HepG2 (cell line): ENCODE results near the gene KCNJ6. TPM values are rescaled to one million over a fixed set of nuclear protein-coding genes. Genes with fewer than 3 reads are reported as not detected.

ENCODE experiments used
- ATAC-seq: fragments of 200-7000 bp; cut with Tn5 transposase; 3 replicates; pipeline ENCODE4 v1.9.1; 2020; ENCODE audit warnings: mild to moderate bottlenecking, moderate library complexity
- BruUV-seq: library from RNA; stranded (reverse); fragments of 400-500 nt; replicated peaks from 2 replicates; lab custom pipeline; 2021; lab: Mats Ljungman, UMichigan
- CTCF ChIA-PET: fragments of 300-600 bp; formaldehyde crosslinking; extraction: SDS; loops from one replicate; lab custom pipeline; 2021; ENCODE audit warnings: low total read pairs, inconsistent platforms, low intra/inter-chr PET ratio; lab: Yijun Ruan, JAX
- POLR2A ChIA-PET: fragments of 350-600 bp; sonication (Branson Sonifier 250); formaldehyde crosslinking; loops from one replicate; lab custom pipeline; 2020; ENCODE audit warnings: antibody characterized with exemption, inconsistent platforms; lab: Yijun Ruan, JAX
- DNase-seq: peaks from one replicate; pipeline ENCODE4 v3.0.0-alpha.2; 2015; ENCODE audit warnings: low spot score
- FAIRE-seq: peaks from 3 replicates; lab custom pipeline; 2011; peaks lifted over from hg19 to GRCh38; lab: Jason Lieb, UNC
- H2AFZ ChIP-seq: one replicate; pipeline ENCODE4 v1.6.1; 2011; ENCODE audit warnings: low read length, inconsistent platforms
- H3K27ac ChIP-seq: fragments of 300-600 bp; 3 replicates; pipeline ENCODE4 v1.8.0; 2011; ENCODE audit warnings: mixed run types, mild to moderate bottlenecking, mixed read lengths, low read length, inconsistent platforms; ENCODE audit not compliant: insufficient read depth; ENCODE audit errors: extremely low read length
- H3K27me3 ChIP-seq, 2 experiments: fragments of 200-600 bp in 1 of 2; 2 replicates in 1 of 2; 3 replicates in 1 of 2; pipeline versions ENCODE4 v1.6.0 to v1.8.0; 2011; ENCODE audit warnings: low read length in 2 of 2, mild to moderate bottlenecking in 2 of 2, moderate library complexity in 2 of 2, inconsistent platforms in 1 of 2; ENCODE audit not compliant: insufficient read depth in 2 of 2, control insufficient read depth in 1 of 2
- H3K36me3 ChIP-seq, 2 experiments: fragments of 200-600 bp in 1 of 2; replicated peaks in 1 of 2; 2 replicates in 1 of 2; 3 replicates in 1 of 2; pipeline versions ENCODE4 v1.5.1 to v1.8.0; 2011; ENCODE audit warnings: low read length in 2 of 2, inconsistent platforms in 1 of 2; ENCODE audit not compliant: insufficient read depth in 2 of 2, control insufficient read depth in 1 of 2
- H3K4me1 ChIP-seq: 2 replicates; pipeline ENCODE4 v1.5.1; 2012; ENCODE audit warnings: low read length, inconsistent platforms; ENCODE audit not compliant: insufficient read depth
- H3K4me2 ChIP-seq: 2 replicates; pipeline ENCODE4 v1.6.0; 2011; ENCODE audit warnings: low read depth, low read length, inconsistent platforms
- H3K4me3 ChIP-seq, 3 experiments: fragments of 200-600 bp in 1 of 3; sonication (generic), shearing (Covaris generic) in 1 of 3; replicated peaks in 1 of 3; 2 replicates each; pipeline ENCODE4 v1.5.1; 2011 to 2016; ENCODE audit warnings: low read length in 3 of 3, inconsistent platforms in 2 of 3, low read depth in 2 of 3, mild to moderate bottlenecking in 2 of 3, control low read depth in 1 of 3, mixed read lengths in 1 of 3; ENCODE audit not compliant: insufficient read depth in 1 of 3
- H3K79me2 ChIP-seq: one replicate; pipeline ENCODE4 v1.6.1; 2011; ENCODE audit warnings: low read length, inconsistent platforms; ENCODE audit not compliant: insufficient read depth
- H3K9ac ChIP-seq: 2 replicates; pipeline ENCODE4 v1.6.0; 2011; ENCODE audit warnings: mild to moderate bottlenecking, low read depth, low read length, inconsistent platforms; ENCODE audit not compliant: insufficient read depth
- H3K9me3 ChIP-seq: 2 replicates; pipeline ENCODE4 v1.5.1; 2012; ENCODE audit warnings: mild to moderate bottlenecking, low read length
- H4K20me1 ChIP-seq: 2 replicates; pipeline ENCODE4 v1.6.0; 2011; ENCODE audit warnings: inconsistent platforms, mild to moderate bottlenecking, low read length, moderate library complexity; ENCODE audit not compliant: insufficient read depth
- IRF2 ChIP-seq: IDR thresholded peaks from 2 replicates; pipeline ENCODE4 v1.6.1; 2018; ENCODE audit warnings: missing genetic modification reagents, missing compliant biosample characterization
- JUND ChIP-seq: sonication (generic); formaldehyde crosslinking; IDR thresholded peaks from 2 replicates; pipeline ENCODE4 v1.8.0; 2022; ENCODE audit warnings: mild to moderate bottlenecking, missing genetic modification reagents
- YEATS2 ChIP-seq: sonication (generic); formaldehyde crosslinking; IDR thresholded peaks from 2 replicates; pipeline ENCODE4 v1.4.0; 2020; ENCODE audit warnings: missing genetic modification reagents, borderline replicate concordance
- ZBTB40 ChIP-seq, 2 experiments: fragments of 450-650 bp in 1 of 2; sonication (generic) in 1 of 2; formaldehyde crosslinking in 1 of 2; IDR thresholded peaks; 2 replicates each; pipeline versions ENCODE4 v1.6.1 to v1.8.0; 2016 to 2022; ENCODE audit warnings: antibody characterized with exemption in 1 of 2, mild to moderate bottlenecking in 1 of 2, missing genetic modification reagents in 1 of 2
- ZNF101 ChIP-seq: sonication (generic); formaldehyde crosslinking; IDR thresholded peaks from 2 replicates; pipeline ENCODE4 v1.4.0; 2020; ENCODE audit warnings: mild to moderate bottlenecking, low read depth, missing genetic modification reagents, borderline replicate concordance
- ZNF382 ChIP-seq: sonication (generic); formaldehyde crosslinking; IDR thresholded peaks from 2 replicates; pipeline ENCODE4 v1.5.0; 2020; ENCODE audit warnings: missing genetic modification reagents, mild to moderate bottlenecking, borderline replicate concordance
- ZNF800 ChIP-seq: sonication (generic); formaldehyde crosslinking; IDR thresholded peaks from 2 replicates; pipeline ENCODE4 v1.4.0; 2020; ENCODE audit warnings: missing genetic modification reagents
- ZNF879 ChIP-seq: sonication (generic); formaldehyde crosslinking; IDR thresholded peaks from 2 replicates; pipeline ENCODE4 v1.8.1; 2023; ENCODE audit warnings: missing genetic modification reagents
- WGBS: methylation state at CpG from one replicate; pipeline ENCODE4 v1.1.6; 2017; ENCODE audit warnings: low lambda C conversion rate; 5-methylcytosine and 5-hydroxymethylcytosine counted together
- in situ Hi-C: cut with HindIII; loops from 2 replicates; pipeline ENCODE4 v1.10.0; 2017; ENCODE audit warnings: low pct_unique_long_range_greater_than_20kb; ENCODE audit not compliant: extremely low pct_ligation_motif_present
- intact Hi-C: fragments of 100-400 bp; cut with micrococcal nuclease; formaldehyde crosslinking; loops from one replicate; pipeline ENCODE4 v1.10.0; 2022; ENCODE audit not compliant: unreplicated experiment
- polyA plus RNA-seq, 8 experiments: library from polyadenylated mRNA; depleted of rRNA in 3 of 8; stranded (reverse) in 7 of 8; unstranded in 1 of 8; fragments of >200 nt; fragmentation: Illumina TruSeq in 4 of 8; extraction: Trizol in 4 of 8; gene quantifications; 2 replicates each; pipeline versions ENCODE4 v1.2.1 to v1.2.3, GENCODE V29; 2011 to 2016; ENCODE audit warnings: low read depth in 4 of 8, missing spikeins in 1 of 8, mixed read lengths in 1 of 8; ENCODE audit not compliant: insufficient read depth in 1 of 8
- total RNA-seq, 5 experiments: library from RNA; depleted of rRNA; stranded (reverse); fragments of >200 nt; fragmentation: Illumina TruSeq; extraction: Trizol; gene quantifications; 2 replicates each; pipeline ENCODE4 v1.2.3, GENCODE V29; 2016; ENCODE audit warnings: low read depth in 1 of 5
- TF ChIP-seq, protein P1 (sequence below): sonication (generic); formaldehyde crosslinking; IDR thresholded peaks from 2 replicates; pipeline ENCODE4 v1.5.1; 2020; ENCODE audit warnings: missing genetic modification reagents, mild to moderate bottlenecking, borderline replicate concordance

Gene KCNJ6
- total and polyA plus RNA-seq, 2 of the 13 experiments (the other 11 are each of a cell fraction or from before 2014, with no cell fraction given) = not detected

DNA sequence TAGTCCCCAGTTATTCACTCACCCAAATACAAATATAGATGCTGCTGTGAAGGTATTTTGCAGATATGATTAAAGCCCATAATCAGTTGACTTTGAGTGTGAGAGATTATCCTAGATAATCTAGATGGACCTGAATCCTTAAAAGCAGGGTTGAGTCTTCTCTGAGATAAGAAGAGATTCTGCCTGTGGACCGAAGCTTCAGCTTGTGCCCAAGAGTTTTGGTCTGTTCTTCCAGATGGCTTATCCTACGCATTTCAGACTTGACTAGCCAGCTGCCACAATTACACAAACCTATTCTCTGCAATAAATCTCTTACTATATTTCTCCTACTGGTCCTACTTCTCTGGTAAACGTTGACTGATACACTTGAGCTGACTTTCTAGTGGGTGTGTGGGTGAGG, 145.1 kb downstream of the KCNJ6 start:
- FAIRE-seq = no peak
- in situ Hi-C loops (no loop called here), intact Hi-C loops (no loop called here)
- no peaks in the 10 kb centered on the region for H4K20me1 ChIP-seq
- WGBS = 0% methylated on average over 3 of the region's 3 CpGs
- no peak overlapping the region for H3K4me3 ChIP-seq
- TF ChIP-seq ZNF800 (CRISPR knock-in tag) (no peak), JUND (CRISPR knock-in tag) (no peak), ZBTB40 (IDR thresholded peaks at IDR 0.05) (no peak), ZBTB40 (CRISPR knock-in tag; IDR thresholded peaks at IDR 0.05) (no peak), YEATS2 (no peak), ZNF382 (CRISPR knock-in tag) (no peak), ZNF101 (no peak), IRF2 (CRISPR knock-in tag) (no peak), ZNF879 (CRISPR knock-in tag) (no peak)
- TF ChIP-seq, protein P1, sequence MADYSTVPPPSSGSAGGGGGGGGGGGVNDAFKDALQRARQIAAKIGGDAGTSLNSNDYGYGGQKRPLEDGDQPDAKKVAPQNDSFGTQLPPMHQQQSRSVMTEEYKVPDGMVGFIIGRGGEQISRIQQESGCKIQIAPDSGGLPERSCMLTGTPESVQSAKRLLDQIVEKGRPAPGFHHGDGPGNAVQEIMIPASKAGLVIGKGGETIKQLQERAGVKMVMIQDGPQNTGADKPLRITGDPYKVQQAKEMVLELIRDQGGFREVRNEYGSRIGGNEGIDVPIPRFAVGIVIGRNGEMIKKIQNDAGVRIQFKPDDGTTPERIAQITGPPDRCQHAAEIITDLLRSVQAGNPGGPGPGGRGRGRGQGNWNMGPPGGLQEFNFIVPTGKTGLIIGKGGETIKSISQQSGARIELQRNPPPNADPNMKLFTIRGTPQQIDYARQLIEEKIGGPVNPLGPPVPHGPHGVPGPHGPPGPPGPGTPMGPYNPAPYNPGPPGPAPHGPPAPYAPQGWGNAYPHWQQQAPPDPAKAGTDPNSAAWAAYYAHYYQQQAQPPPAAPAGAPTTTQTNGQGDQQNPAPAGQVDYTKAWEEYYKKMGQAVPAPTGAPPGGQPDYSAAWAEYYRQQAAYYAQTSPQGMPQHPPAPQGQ = no peak
- TF ChIP-seq, all 625 proteins: peak for 0
- H3K36me3 ChIP-seq = no peaks in the 10 kb centered on the region
- CTCF ChIA-PET = no interaction called here
- H3K9ac ChIP-seq = no peak overlapping the region
- H3K79me2 ChIP-seq = no peaks in the 10 kb centered on the region
- H3K27ac ChIP-seq = no peak overlapping the region
- no peaks in the 10 kb centered on the region for H3K9me3 ChIP-seq
- no peak for ATAC-seq
- H3K4me1 ChIP-seq = no peaks in the 10 kb centered on the region
- POLR2A ChIA-PET = no interaction called here
- DNase-seq = no peak
- no peak overlapping the region for H3K4me2 ChIP-seq
- H3K27me3 ChIP-seq = peaks cover 0 to 4% of the 10 kb centered on the region in 2 experiments; a peak in 1 of 5 replicates
- H2AFZ ChIP-seq = no peak overlapping the region
- no TSS peak for BruUV-seq
